ENCODE measurements around the gene SERINC5.

Gene SERINC5

DNA sequence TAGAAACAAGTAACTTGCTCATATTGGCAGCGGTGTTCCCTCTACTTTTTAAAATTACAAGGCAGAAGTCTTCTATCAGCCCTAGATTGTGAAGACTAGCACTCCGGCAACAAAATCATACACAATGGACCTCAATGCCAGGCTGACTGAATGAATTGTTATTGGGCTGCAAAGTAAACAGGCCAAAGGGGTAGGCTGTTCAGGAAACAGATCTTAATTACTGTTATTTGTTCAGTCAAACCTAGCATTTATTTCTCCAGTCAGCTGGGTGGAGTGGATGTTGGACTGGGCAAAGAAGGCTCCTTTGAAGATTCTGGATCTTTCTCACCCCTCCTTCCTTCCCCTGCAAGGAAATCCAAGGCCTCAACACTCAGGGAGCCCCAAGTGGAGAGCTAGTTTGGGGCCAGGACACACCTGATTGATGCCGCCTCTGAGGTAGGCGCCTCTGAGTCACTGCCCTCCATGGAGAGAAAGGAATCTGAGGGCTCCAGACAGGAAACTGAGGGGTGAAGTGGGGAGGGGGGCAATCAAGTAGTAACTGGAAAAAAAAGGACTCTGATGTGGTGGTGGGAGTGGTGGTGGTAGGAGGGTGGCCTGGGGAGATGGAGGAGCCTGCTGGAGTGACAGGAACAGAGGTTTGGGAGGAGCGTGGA lies 35.5 kb downstream of the SERINC5 start:
- TF ChIP-seq CTCF (conservative IDR thresholded peaks at IDR 0.05; ENCODE audit: low read depth, low read length): no peak
- no peak overlapping the region for H3K4me3 ChIP-seq (ENCODE audit: low read length)
- DNase-seq (ENCODE audit: low read depth): no peak

GRCh38 chr5:80219391-80219790 lies 36.5 kb downstream of the SERINC5 start:
- no peak for TF ChIP-seq CTCF (conservative IDR thresholded peaks at IDR 0.05; ENCODE audit: low read depth, low read length)
- no peak overlapping the region for H3K4me3 ChIP-seq (ENCODE audit: low read length)
- DNase-seq (ENCODE audit: low read depth): no peak

DNA sequence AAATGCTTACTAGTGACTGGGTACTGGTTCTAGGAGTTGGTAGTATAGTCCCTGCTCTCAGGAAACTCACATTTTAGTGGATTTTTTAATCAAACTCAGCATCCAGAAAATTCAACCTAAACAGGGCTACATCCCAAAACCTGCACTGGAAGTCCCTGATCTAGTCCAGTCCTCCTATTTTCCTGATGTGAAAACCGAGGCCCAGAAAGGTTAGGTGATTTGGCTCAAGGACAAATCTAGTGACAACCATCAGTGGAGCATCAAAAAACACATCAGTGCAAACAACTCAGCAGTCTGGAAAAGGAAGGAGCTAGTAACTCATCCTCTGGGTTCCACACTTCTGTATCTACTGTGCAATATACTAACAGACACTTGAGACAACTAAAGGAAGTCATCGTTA lies 38.2 kb downstream of the SERINC5 start:
- H3K4me3 ChIP-seq (ENCODE audit: low read length): no peak overlapping the region
- no peak for TF ChIP-seq CTCF (conservative IDR thresholded peaks at IDR 0.05; ENCODE audit: low read depth, low read length)
- DNase-seq (ENCODE audit: low read depth): no peak

DNA sequence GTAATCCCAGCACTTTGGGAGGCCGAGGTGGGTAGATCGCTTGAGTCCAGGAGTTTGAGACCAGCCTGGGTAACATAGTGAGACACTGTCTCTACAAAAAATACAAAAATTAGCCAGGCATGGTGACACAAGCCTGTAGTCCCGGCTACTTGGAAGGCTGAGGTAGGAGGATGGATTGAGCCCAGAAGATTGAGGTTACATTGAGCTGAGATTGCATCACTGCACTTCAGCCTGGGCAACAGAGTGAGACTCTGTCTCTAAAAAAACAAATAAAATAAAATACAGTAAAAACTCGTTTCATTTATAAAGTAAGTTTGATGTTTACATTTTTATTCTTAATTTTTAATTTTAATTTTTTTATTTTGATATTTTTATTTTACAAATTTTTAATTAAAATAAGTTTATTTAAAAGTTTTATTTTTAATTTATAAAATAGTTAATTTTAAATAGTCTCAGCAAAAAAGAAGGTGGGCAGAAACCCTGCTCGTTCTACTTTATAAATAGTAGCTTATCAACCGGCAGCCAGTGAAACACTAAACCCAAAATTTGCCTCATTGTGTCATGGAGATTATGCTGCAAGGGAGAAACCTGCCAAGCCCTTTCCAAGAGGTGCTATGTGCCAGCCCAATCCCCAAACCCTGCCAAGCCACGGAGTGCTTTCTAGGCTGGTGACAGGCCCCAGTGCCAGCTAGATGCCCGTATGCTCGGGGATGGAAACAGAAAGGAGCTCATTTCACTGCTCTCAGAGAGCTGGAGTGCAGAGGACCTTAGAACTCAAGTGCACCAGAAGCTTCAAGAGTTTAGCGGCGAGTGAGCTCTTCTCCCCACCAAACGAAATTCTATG lies 38.9 kb downstream of the SERINC5 start:
- TF ChIP-seq CTCF (conservative IDR thresholded peaks at IDR 0.05; ENCODE audit: low read depth, low read length): no peak
- H3K4me3 ChIP-seq (ENCODE audit: low read length): no peak overlapping the region
- no peak for DNase-seq (ENCODE audit: low read depth)

DNA sequence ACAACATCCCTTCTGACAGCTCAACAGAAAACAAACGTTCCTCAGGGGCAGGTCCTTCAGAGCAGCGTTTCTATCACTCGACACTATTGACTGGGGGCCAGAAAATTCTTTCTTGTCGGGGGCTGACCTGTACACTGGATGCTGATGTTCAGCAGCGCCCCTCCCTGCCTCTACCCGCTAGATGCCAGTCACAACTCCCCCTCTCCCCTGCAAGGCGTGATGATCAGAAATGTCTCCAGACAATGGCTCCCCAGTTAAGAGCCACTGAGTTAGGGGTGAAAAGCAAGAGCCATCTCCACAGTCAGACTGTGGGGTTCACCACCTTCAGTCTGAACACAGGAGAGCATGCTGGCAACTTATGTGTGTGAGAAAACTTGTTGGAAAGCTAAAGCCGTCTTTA lies 39.8 kb downstream of the SERINC5 start:
- TF ChIP-seq CTCF (conservative IDR thresholded peaks at IDR 0.05; ENCODE audit: low read depth, low read length): no peak
- H3K4me3 ChIP-seq (ENCODE audit: low read length): no peak overlapping the region
- no peak for DNase-seq (ENCODE audit: low read depth)

DNA sequence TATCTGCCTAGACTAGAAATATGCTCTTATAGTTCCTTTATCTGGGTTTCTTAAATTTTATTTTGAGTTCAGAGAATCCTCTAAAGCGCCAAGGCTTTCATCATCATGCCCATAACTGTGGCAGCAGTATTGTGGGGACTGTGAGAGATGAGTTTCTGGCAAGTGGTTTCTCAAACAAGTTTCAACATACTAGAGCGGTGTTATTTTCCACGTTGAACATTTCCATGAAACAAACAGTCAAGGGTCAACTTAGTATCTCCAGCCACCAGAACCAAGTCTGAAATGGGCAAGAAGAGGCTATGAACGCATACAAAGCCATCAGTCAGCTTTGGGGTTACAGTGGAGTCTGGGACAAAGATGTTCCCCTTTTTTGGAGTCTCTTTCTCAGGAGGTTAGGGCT lies 40.3 kb downstream of the SERINC5 start:
- H3K4me3 ChIP-seq (ENCODE audit: low read length): no peak overlapping the region
- no peak for DNase-seq (ENCODE audit: low read depth)
- no peak for TF ChIP-seq CTCF (conservative IDR thresholded peaks at IDR 0.05; ENCODE audit: low read depth, low read length)

GRCh38 chr5:80213466-80213865 lies 42.4 kb downstream of the SERINC5 start:
- no peak for TF ChIP-seq CTCF (conservative IDR thresholded peaks at IDR 0.05; ENCODE audit: low read depth, low read length)
- H3K4me3 ChIP-seq (ENCODE audit: low read length): no peak overlapping the region
- no peak for DNase-seq (ENCODE audit: low read depth)

Data from retinal pigment epithelial cell (primary cell).